K562 (cell line): ENCODE results near the gene SET. TPM values are rescaled to one million over a fixed set of nuclear protein-coding genes. Genes with fewer than 3 reads are reported as not detected.

Experiments
- ARHGAP35 ChIP-seq: fragments of 450-650 bp; IDR thresholded peaks from 2 replicates; pipeline ENCODE4 v1.6.1; 2018; ENCODE audit not compliant: partially characterized antibody
- ARID3B ChIP-seq: fragments of 250-450 bp; sonication (Bioruptor Pico); IDR thresholded peaks from 2 replicates; pipeline ENCODE4 v1.4.0; 2020; ENCODE audit warnings: borderline replicate concordance
- HMGN3 ChIP-seq: IDR thresholded peaks from 2 replicates; pipeline ENCODE4 v1.6.1; 2011; ENCODE audit warnings: borderline replicate concordance, low read depth, mild to moderate bottlenecking, mixed read lengths, low read length; ENCODE audit not compliant: insufficient read length; ENCODE audit errors: extremely low read depth
- KDM1A ChIP-seq, 2 experiments: fragments of 450-650 bp; IDR thresholded peaks; 2 replicates each; pipeline ENCODE4 v1.6.1; 2016; ENCODE audit warnings: mild to moderate bottlenecking in 2 of 2
- NFYB ChIP-seq: IDR thresholded peaks from 2 replicates; pipeline ENCODE4 v1.6.1; 2011; ENCODE audit warnings: mild to moderate bottlenecking, moderate library complexity; ENCODE audit not compliant: insufficient read length; ENCODE audit errors: extremely low read depth
- NKRF ChIP-seq: fragments of 450-650 bp; IDR thresholded peaks from 2 replicates; pipeline ENCODE4 v1.6.1; 2016; ENCODE audit warnings: borderline replicate concordance
- PRMT5 ChIP-seq: sonication (generic); formaldehyde crosslinking; IDR thresholded peaks from 2 replicates; pipeline ENCODE4 v1.5.0; 2020; ENCODE audit warnings: missing genetic modification reagents
- PYGO2 ChIP-seq: fragments of 450-650 bp; IDR thresholded peaks from 2 replicates; pipeline ENCODE4 v1.6.1; 2016; ENCODE audit warnings: mild to moderate bottlenecking, missing genetic modification characterization, moderate library complexity, missing compliant biosample characterization
- RBM15 ChIP-seq: fragments of 200-400 bp; formaldehyde crosslinking; IDR thresholded peaks from 2 replicates; pipeline ENCODE4 v1.6.1; 2018; ENCODE audit warnings: mild to moderate bottlenecking, low read length, moderate library complexity; ENCODE audit not compliant: insufficient read depth
- TEAD2 ChIP-seq: fragments of 450-650 bp; IDR thresholded peaks from 2 replicates; pipeline ENCODE4 v1.6.1; 2016; ENCODE audit warnings: missing genetic modification characterization, control low read depth, missing compliant biosample characterization
- ZBTB2 ChIP-seq: fragments of 450-650 bp; IDR thresholded peaks from 2 replicates; pipeline ENCODE4 v1.6.1; 2016; ENCODE audit warnings: antibody characterized with exemption
- ZC3H4 ChIP-seq: sonication (generic); formaldehyde crosslinking; IDR thresholded peaks from 2 replicates; pipeline ENCODE4 v1.9.0; 2021; ENCODE audit warnings: missing genetic modification reagents, borderline replicate concordance
- ZNF354B ChIP-seq: fragments of 250-450 bp; sonication (Bioruptor Pico); IDR thresholded peaks from 2 replicates; pipeline ENCODE4 v1.4.0; 2020
- ZNF398 ChIP-seq: fragments of 250-450 bp; sonication (Bioruptor Pico); IDR thresholded peaks from 2 replicates; pipeline ENCODE4 v1.8.0; 2021; ENCODE audit warnings: moderate library complexity, mild to moderate bottlenecking, inconsistent platforms
- ZNF592 ChIP-seq: fragments of 450-650 bp; IDR thresholded peaks from 2 replicates; pipeline ENCODE4 v1.6.1; 2017; ENCODE audit warnings: antibody characterized with exemption, mild to moderate bottlenecking
- polyA plus RNA-seq, 8 experiments: library from polyadenylated mRNA; depleted of rRNA in 4 of 8; stranded (reverse) in 5 of 8; unstranded in 3 of 8; fragments of >200 nt; fragmentation: Nextera tagmentation in 2 of 8; fragmentation: Illumina TruSeq in 1 of 8; extraction: Ambion mirVana in 2 of 8; extraction: Trizol in 1 of 8; gene quantifications; 2 replicates each; pipeline versions ENCODE4 v1.2.1 to v1.2.3, GENCODE V29; 2011 to 2014; ENCODE audit warnings: inconsistent platforms in 1 of 8, missing spikeins in 1 of 8
- total RNA-seq, 7 experiments: library from RNA; depleted of rRNA in 6 of 7; stranded (reverse); fragments of >200 nt in 6 of 7; fragmentation: Illumina TruSeq in 2 of 7; extraction: Trizol in 2 of 7; gene quantifications; 2 replicates each; pipeline versions ENCODE4 v1.2.1 to v1.2.3, GENCODE V29; 2011 to 2021; ENCODE audit warnings: low replicate concordance in 1 of 7

SET gene
- total and polyA plus RNA-seq, 9 of the 15 experiments (the other 6 are each of a cell fraction or from before 2014, with no cell fraction given) = 404 to 1,447 (median 907) TPM

GRCh38 chr9:128689820-128690683 is 1.0 kb downstream of the SET start (continued):
- TF ChIP-seq NKRF (peak; percentile 92), ZNF398 (CRISPR knock-in tag) (no peak), PRMT5 (CRISPR knock-in tag) (no peak), ZC3H4 (CRISPR knock-in tag) (0 out of 2 replicates have a peak, but pooled peaks have one; percentile 61), KDM1A (IDR thresholded peaks at IDR 0.05) (no peak), HMGN3 (no peak), ZBTB2 (no peak), TEAD2 (no peak), RBM15 (no peak), NFYB (no peak), ARID3B (CRISPR knock-in tag) (no peak), ARHGAP35 (no peak), PYGO2 (tag) (no peak), ZNF354B (CRISPR knock-in tag) (no peak), ZNF592 (no peak)
